ENCODE measurements around the gene HMGXB4.
"Not testable (repeated sequence)": the region's sequence is repeated elsewhere in the genome, so short reads cannot be mapped to it uniquely, and the experiment has no call there.

Gene HMGXB4

DNA sequence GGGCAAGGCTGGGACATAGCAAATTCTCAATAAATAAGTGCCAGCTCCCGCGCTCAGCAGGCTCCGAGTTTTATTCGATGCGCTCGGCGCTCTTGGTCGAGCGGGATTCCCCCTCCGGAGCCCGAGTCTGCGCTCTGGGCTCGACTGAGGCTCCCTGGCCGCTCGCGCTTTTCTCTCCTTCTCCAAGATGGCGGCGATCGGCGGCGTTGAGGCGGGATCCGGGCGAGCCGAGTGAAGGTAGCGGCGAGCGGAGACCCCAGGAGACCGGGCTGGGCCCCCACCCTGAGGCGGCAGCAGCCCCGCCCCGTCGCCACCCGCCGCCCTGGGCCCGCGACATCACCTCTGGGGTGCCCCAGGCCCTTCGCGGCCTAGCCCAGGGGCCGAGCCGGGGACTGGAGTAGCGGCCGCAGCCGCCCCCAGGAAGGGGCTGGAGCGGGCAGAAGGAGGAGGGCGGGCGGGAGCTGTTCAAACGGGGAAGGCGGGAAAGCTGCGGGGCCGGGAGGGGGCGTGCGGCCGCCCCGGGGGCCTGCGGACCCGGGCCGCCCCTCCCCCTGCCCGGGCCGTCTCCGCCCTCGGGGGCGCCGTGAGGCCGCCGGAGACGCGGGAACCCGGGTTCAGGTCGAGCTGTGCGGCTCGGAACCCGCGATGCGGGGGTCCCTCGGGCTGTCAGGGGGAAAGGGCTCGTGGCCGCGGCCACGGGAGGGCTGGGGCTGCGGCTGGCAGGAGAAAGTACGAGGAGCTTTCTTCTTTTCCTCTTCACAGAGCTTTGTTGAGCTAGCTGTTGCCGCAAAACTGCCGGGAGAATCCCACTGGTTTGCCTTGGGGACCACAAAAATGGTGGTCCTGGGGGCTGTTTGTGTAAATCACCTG is at the start of gene HMGXB4:
Gene HMGXB4, plus strand, starts transcription at position 173 of the 870 bp plus-strand sequence. CDS start 4,898 bp downstream, outside the sequence.
- peak; percentile 92 for DNase-seq

- DNase-seq = no peak
Observed at GRCh38 chr22:35208003-35208402, 49.3 kb upstream of the HMGXB4 start.

GRCh38 chr22:35209203-35209602 is 48.1 kb upstream of the HMGXB4 start:
- no peak for DNase-seq

DNA sequence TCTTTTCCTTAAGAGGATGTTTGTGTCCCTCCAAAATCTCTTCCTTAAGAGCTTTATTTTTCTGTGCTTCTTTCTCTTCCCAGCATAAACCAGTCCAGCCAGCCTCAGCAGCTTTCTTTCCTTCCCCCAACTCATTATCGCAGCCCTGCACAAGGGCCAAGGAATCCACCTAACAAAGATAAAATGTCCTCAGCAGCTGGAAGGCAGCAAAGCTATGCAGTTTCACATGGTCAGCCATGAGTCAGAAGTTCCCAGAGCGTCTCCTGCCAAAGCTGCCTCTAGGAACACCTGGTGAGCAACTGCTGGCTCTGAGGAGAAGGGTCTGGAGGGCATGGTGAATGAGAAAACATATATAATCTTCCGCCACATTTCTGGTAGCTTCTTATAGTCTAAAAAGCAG is 45.3 kb upstream of the HMGXB4 start:
- DNase-seq = no peak

DNA sequence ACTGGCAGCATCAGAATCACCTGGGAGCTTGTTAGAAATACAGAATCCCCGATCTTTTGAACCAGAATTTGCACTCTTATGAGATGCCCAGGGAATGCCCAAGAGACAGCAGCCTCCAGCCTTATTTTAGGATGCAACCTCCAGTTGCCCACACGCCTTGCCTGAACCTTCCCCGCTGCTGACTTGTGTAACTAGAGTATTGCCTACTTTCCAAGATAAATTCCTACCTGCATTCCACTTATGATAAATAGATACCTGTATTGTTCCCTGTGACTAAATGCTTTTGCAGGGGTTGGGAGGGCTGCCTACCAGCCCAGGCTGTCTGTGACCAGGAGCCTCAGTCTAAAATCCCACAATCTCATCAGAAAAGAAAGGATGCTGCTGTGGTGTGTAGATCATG is 44.3 kb upstream of the HMGXB4 start:
- no peak for DNase-seq

DNA sequence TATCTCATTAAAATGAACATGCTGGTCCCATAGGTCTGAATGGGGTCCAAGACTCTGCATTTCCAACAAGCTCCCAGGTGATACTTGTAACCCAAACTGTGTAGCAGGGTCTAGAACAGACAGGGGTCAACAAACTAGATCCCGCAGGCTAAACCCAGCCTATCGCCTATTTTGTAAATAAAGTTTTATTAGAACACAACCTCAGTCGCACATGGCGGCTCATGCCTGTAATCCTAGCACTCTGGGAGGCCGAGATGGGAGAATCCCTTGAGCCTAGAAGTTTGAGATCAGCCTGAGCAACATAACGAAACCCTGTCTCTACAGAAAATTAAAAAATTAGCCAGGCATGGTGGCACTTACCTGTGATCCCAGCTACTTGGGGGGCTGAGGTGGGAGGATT is 42.3 kb upstream of the HMGXB4 start:
- no peak for DNase-seq

DNA sequence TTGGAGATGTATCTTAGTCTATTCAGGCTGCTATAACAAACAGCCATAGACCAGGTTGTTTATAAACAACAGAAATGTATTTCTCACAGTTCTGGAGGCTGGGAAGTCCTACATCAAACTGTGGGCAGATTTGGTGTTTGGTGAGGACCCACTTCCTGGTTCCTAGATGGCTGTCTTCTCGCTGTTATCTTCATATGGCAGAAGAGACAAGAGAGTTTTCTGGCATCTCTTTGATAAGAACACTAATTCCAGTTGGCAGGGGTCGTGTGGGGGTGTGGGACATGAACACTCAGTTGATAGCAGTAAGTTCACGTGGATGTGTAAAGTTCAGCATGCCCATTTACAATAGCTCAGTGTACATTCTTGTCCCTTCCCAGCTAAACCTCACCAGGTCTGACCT is 41.3 kb upstream of the HMGXB4 start:
- DNase-seq = no peak

DNA sequence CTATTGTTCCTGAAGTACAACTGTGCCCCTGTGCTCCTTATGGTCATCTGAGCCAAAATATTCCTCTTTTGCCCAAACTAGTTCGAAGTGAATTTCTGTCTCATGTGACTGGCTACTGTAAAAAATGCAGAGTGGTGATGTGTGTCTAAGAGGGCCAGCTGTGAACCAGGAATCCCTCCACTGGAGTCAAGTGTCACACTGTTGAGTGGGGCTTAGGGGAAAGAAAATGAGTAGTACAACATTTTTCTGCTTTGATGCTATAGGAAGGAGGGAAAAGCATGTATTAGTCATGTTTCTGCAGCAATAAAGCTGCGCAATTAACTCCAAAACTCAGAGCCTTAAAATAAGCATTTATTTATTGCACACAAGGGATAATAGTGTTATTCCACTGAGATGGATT is 39.8 kb upstream of the HMGXB4 start:
- no peak for DNase-seq

DNA sequence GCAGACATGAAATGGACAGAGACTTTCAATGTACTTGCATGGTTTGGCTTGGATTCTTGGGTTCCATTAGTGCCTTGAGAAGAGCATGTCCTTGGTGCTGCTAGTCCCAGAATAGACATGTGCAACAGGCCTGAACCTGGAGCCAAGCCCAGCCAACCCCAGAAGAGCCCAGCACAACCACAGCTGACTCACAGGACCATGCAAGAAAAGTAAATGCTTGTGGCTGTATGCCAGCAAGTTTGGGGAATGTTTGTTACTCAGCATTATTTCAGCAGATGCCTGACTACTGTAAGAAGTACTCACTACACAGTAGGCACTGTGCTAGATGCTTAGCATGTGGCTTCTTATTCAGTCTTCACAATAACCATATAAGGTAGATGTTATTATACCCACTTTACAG is 39.2 kb upstream of the HMGXB4 start:
- DNase-seq = no peak

DNA sequence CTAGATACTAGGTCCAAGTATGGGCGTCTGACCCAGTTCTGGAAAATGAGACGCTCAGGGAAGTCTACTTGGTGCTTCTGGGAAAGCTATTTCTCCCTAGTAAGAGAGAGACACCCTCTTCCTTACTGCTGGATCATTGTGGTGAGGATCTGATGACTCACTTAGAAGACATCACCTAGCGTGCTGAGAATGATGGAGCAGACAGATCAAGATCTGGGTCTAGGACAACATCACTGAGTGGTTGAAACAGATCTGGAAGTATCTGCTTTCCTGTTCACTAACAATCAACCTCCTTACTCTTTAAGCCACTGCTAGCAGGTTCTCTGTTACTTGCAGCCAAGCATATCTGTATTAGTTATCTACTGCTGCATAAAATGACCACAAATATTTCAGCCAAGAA is 38.3 kb upstream of the HMGXB4 start:
- no peak for DNase-seq

DNA sequence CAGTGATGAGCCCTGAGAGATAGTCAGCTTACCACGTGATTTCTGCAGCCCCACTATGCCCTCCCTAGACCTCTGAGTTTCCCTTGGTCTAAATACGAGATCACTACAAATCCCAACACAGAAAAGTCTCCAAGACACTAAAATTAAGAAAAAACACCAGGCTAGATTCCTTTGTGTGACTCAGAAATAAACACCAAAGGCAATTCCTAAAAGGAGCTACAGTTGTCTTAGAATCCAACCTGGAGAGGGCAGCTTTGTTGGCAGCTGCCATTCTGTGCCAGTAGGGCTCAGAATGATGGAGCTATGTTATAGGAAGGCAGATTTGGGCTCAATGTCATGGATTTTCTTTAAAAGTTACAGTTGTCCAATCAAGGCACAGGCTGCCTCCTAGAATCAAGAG is 37.1 kb upstream of the HMGXB4 start:
- DNase-seq = no peak

DNA sequence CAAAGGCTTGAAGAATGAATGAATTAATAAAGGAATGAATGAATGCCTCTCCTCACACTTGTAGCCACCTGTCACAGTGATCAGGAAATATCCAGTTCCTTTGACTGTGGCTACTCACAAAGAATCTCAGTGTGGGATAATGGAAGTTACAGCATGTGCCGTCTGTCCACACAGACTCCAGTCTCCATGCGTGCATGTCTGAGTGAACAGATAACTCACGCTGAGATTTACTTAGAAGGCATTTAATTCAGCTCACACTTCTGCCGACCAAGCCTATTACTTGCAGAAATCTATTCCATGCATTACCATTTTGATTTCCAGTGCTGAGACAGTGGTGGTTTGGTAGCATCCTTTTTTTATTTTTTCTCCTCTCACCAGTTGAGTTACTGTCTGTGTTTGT is 32.3 kb upstream of the HMGXB4 start:
- no peak for DNase-seq

DNA sequence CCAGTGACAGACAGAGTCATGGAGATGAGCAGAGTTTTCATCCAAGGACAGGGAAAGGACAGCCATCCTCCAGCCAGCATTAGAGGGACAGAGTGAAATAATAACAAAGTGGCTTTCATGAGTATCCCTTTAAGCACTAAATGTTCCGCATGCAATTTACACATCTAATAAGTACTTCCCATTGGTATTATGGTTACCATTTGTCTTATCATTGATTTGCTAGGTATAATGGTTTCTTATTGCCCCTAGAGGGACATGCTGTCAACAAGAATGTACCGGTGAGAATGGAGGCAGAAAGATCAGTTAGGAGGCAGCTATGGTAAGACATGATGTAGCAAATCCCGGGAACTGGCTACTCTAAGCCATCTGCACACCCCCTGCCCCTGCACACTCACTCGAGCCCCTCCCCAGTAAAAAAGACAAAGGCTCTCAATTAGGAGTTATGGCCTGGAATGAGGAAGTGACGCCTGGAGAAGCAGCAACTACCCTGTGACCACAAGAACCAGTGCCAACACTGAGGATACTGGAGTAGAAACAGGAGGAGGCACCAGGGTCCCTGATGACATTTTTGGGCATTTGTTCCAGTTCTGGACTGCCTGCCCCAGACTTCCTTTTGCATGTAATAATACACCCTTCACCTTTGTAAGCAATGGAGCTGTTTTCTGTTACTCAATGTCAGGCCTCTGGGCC is 30.2 kb upstream of the HMGXB4 start:
- no peak for DNase-seq

- DNase-seq = no peak
Observed at GRCh38 chr22:35229865-35230264, 27.4 kb upstream of the HMGXB4 start.

- no peak for DNase-seq
Observed at GRCh38 chr22:35230417-35230816, 26.9 kb upstream of the HMGXB4 start.

DNA sequence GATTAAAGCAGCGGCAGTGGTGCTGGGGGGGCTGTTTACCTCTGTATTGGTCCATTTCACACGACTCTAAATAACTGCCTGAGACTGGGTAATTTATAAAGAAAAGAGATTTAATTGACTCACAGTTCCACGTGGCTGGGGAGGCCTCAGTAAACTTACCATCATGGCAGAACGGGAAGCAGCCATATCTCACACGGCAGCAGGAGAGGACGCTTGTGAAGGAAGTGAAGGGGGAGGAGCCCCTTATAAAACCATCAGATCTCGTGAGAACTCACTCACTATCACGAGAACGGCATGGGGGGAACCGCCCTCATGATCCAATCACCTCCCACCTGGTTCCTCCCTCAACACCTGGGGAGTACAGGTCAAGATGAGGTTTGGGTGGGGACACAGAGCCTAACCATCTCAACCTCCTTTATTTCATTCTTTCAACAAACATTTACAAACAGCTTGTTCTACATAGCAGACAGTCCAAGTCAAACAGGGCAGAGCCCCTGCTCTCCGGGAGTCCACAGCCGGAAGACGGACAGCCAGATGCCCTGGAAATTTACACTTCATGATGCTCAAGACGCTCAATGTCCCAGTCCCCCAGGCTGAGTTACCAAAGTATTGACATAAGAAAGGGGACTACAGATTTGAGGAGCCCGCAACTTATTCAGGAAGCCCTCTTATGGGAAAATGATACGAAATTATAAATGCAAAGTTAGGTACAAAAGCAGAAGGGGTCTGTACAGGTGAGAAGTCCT is 26.3 kb upstream of the HMGXB4 start:
- DNase-seq = no peak

- DNase-seq = peak; percentile 83
Observed at GRCh38 chr22:35231585-35232084, 25.7 kb upstream of the HMGXB4 start.

DNA sequence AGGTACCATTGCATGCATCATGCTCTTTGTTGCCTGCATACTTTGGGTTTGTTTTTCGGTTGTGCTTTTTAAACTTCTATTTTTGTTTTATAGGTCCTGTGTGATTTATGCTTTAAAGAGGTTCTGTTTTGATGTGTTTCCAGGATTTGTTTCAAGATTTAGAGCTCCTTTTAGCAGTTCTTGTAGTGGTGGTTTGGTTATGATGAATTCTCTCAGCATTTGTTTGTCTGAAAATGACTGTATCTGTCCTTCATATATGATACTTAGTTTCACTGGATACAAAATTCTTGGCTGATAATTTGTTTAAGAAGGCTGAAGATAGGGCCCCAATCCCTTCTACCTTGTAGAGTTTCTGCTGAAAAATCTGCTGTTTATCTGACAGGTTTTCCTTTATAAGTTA is 18.5 kb upstream of the HMGXB4 start:
- not testable (repeated sequence) for DNase-seq

DNA sequence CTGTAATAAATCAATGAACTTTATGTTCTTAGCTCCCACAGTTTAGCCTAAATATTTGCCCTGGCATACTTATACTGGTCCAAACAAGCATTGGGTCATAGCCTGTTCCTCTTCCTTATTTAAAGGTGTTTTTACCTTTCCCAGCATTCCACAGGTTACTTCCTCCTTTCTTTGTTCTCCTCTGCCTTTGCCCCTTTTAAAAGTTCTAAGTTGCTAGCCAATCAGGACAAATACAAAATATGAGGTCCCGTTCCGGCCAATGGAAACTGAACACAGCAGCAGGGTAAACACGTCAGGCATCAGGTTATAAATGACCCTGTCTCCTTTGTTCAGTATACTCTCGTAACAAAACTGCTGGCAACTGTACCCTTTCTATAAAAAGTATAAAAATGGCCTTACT is 12.8 kb upstream of the HMGXB4 start:
- DNase-seq = not testable (repeated sequence)

DNA sequence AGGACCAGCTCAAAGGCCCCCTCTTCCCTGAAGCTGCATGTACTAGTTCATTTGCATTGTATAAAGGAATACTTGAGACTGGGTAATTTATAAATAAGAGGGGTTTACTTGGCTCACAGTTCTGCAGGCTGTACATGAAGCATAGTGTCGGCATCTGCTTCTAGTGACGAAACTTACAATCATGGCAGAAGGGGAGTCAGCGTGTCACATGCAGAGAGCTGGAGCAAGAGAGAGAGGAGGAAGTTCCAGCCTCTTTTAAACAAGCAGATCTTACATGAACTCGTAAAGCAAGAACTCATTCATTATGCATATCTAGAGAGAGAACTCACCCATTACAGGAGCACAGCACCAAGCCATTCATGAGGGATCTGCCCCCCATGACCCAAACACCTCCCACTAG is 7.1 kb upstream of the HMGXB4 start:
- no peak for DNase-seq

DNA sequence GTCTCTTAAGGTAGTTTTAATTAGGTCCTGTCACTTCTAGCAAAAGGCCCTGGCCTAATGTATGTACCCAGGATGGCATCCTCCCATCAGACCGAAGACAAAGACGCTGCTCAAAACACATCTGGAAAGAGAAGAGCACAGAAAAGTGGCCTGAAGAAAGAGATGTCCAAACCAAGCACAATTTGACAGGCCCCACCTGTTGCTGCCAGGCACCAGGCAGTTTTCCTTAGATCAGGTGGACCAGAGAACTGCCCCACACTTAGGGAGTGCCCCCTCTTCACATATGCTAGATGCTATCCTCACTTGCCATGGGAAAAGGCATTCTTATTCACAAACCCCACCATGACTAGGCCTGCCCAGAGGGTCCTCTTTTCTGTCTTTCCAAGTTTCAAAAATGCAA is 3.3 kb upstream of the HMGXB4 start:
- no peak for DNase-seq

- no peak for DNase-seq
Observed at GRCh38 chr22:35257002-35257320, 332 bp upstream of the HMGXB4 start.

DNA sequence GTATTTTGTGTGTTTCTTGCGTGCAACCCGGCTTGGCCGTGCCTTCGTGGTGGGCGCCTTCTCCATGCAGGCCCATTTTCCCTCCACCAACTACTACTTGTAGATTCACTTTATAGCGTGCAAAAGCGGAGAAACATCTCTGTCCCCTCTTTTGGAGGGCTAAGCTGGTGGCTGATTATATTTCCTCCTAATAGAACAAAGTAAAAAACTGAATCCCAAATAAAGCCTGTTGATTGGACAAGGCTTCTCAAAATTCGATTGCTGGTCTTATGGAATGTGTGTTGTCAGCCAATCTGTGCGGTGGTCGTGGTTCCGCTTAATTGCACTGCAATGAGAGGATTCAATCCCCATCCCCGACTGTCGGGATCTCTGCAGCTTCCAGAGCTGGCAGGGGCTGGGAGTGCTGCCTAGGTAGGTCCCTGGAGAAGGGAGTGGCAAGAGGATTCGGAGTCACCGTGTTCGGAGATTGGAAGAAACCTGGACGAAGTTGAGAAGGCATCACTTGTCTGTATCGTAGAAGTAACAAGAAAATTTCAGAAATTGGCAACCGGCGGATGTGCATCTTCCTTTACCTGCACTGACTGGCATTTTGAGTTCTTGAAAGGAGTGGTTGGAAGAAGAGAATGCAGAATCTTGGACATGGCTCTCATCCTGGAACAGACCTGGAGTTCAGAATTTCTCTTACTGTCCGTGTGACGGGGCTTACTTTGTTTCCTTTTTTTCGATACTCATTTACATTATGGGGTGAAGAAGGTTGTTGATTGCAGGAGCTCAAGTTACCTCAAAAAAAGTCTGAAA is 1.1 kb downstream of the HMGXB4 start:
- DNase-seq = no peak

All from activated CD8-positive, alpha-beta memory T cell treated with anti-CD3 and anti-CD28 coated beads for 24 hours (primary cell).